Cardiac fibroblast (primary cell): ENCODE measurements around the gene TLE5.
"Not testable (repeated sequence)": the region's sequence is repeated elsewhere in the genome, so short reads cannot be mapped to it uniquely, and the experiment has no call there.

ENCODE experiments used
- DNase-seq, 2 donors: peaks; one replicate each; pipeline versions ENCODE4 v3.0.0 to v3.0.0-alpha.2; 2010; ENCODE audit warnings: low read depth in 2 of 2
- H3K4me3 ChIP-seq, 2 donors: replicated peaks in 1 of 2; 1 replicate in 1 of 2; 2 replicates in 1 of 2; pipeline ENCODE4 v1.5.1; 2011; ENCODE audit warnings: low read depth in 2 of 2, low read length in 2 of 2, mild to moderate bottlenecking in 2 of 2, moderate library complexity in 1 of 2
- CTCF ChIP-seq: IDR thresholded peaks from one replicate; pipeline ENCODE4 v1.5.1; 2011; ENCODE audit warnings: low read depth, mild to moderate bottlenecking, low read length, inconsistent platforms

The TLE5 gene

GRCh38 chr19:3055741-3056416, 6.4 kb downstream of the TLE5 start:
- DNase-seq = no peak
- no peak overlapping the region for H3K4me3 ChIP-seq
- TF ChIP-seq CTCF = no peak

- H3K4me3 ChIP-seq = no peak overlapping the region
- peak in 1 of 2 donors; percentile 36 for DNase-seq
- TF ChIP-seq CTCF = no peak
Observed at GRCh38 chr19:3054972-3055740, 7.1 kb downstream of the TLE5 start.

- DNase-seq = no peak
- H3K4me3 ChIP-seq = no peak overlapping the region
- no peak for TF ChIP-seq CTCF
Observed at GRCh38 chr19:3054265-3054971, 7.9 kb downstream of the TLE5 start.

GRCh38 chr19:3053780-3054179, 8.5 kb downstream of the TLE5 start:
- no peak for TF ChIP-seq CTCF
- no peak for DNase-seq
- no peak overlapping the region for H3K4me3 ChIP-seq

- no peak for TF ChIP-seq CTCF
- H3K4me3 ChIP-seq = no peak overlapping the region
Observed at GRCh38 chr19:3053218-3053621, 9.1 kb downstream of the TLE5 start.

GRCh38 chr19:3050016-3050415, 12.3 kb downstream of the TLE5 start:
- not testable (repeated sequence) for H3K4me3 ChIP-seq, DNase-seq

More at GRCh38 chr19:3053218-3053621, 9.1 kb downstream of the TLE5 start:
- DNase-seq = no peak

GRCh38 chr19:3049089-3049488, 13.2 kb downstream of the TLE5 start:
- TF ChIP-seq CTCF = no peak

More at GRCh38 chr19:3049089-3049488, 13.2 kb downstream of the TLE5 start:
- H3K4me3 ChIP-seq = no peak overlapping the region
- DNase-seq = no peak
